A204.1 (cell line): ENCODE data around the gene GMDS.
A peak's percentile ranks its signal among the peaks of the same experiment; 100 is the strongest.

Source experiments
- FAIRE-seq: peaks from 2 replicates; lab custom pipeline; 2012; peaks lifted over from hg19 to GRCh38; lab: Jason Lieb, UNC

The GMDS gene

GRCh38 chr6:2035826-2036709 lies 209.3 kb downstream of the GMDS start:
- FAIRE-seq: no peak

GRCh38 chr6:2035046-2035445 lies 210.4 kb downstream of the GMDS start:
- no peak for FAIRE-seq

GRCh38 chr6:2034256-2034655 lies 211.1 kb downstream of the GMDS start:
- no peak for FAIRE-seq

- no peak for FAIRE-seq
These were observed 211.9 kb downstream of the GMDS start for GRCh38 chr6:2033544-2033943.

GRCh38 chr6:2030682-2031244 lies 214.6 kb downstream of the GMDS start:
- FAIRE-seq: peak; percentile 35

- no peak for FAIRE-seq
These were observed 215.5 kb downstream of the GMDS start for GRCh38 chr6:2029952-2030351.

- no peak for FAIRE-seq
These were observed 216.1 kb downstream of the GMDS start for GRCh38 chr6:2029130-2029794.

- FAIRE-seq: peak; percentile 98
These were observed 216.9 kb downstream of the GMDS start for GRCh38 chr6:2028457-2029038.

- no peak for FAIRE-seq
These were observed 219.3 kb downstream of the GMDS start for GRCh38 chr6:2026133-2026532.

- peak; percentile 95 for FAIRE-seq
These were observed 223.7 kb downstream of the GMDS start for GRCh38 chr6:2021713-2022125.

GRCh38 chr6:2020909-2021308 lies 224.5 kb downstream of the GMDS start:
- peak; percentile 95 for FAIRE-seq

GRCh38 chr6:2019051-2019450 lies 226.4 kb downstream of the GMDS start:
- FAIRE-seq: no peak

- FAIRE-seq: no peak
These were observed 229.4 kb downstream of the GMDS start for GRCh38 chr6:2016040-2016439.

- FAIRE-seq: no peak
These were observed 236.9 kb downstream of the GMDS start for GRCh38 chr6:2008383-2008976.

GRCh38 chr6:2007165-2007564 lies 238.2 kb downstream of the GMDS start:
- FAIRE-seq: no peak

- no peak for FAIRE-seq
These were observed 240.5 kb downstream of the GMDS start for GRCh38 chr6:2004888-2005287.

GRCh38 chr6:2000962-2001361 lies 244.4 kb downstream of the GMDS start:
- no peak for FAIRE-seq

GRCh38 chr6:1997702-1998101 lies 247.7 kb downstream of the GMDS start:
- FAIRE-seq: no peak

- FAIRE-seq: no peak
These were observed 249.8 kb downstream of the GMDS start for GRCh38 chr6:1995636-1996035.

- no peak for FAIRE-seq
These were observed 252.4 kb downstream of the GMDS start for GRCh38 chr6:1993042-1993441.

GRCh38 chr6:1991332-1991878 lies 254.0 kb downstream of the GMDS start:
- no peak for FAIRE-seq

GRCh38 chr6:1988843-1989242 lies 256.6 kb downstream of the GMDS start:
- no peak for FAIRE-seq
